ENCODE results near the gene ARMC2.
A peak's percentile ranks its signal among the peaks of the same experiment; 100 is the strongest.

ARMC2 gene

GRCh38 chr6:108998485-108998884 is 150.3 kb downstream of the ARMC2 start:
- Mint-ChIP-seq H3K9me3 (no peaks in the 10 kb centered on the region), H3K4me3 (no peak overlapping the region), H3K27ac (no peak overlapping the region), H3K36me3 (peaks cover 7 to 14% of the 10 kb centered on the region in 2 donors), H3K27me3 (no peaks in the 10 kb centered on the region), H3K4me1 (peaks cover 0 to 3% of the 10 kb centered on the region in 2 donors)
- ATAC-seq (replicated peaks) (no peak), DNase-seq (no peak)

DNA sequence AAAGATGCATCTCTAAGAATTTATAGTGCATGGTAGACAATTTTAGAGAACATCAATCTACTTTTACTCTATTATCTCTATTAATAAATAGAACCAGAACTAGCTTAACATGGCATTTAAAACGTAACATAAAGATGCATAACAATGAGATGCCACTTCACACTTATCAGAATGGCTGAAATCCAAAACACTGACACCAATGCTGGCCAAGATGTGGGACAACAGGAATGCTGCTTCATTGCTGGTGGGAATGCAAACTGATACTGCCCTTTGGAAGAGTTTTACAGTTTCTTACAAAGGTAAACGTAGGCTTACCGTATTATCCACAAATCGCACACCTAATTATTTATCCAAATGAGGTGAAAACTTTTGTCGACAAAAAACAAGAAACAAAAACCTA is 151.2 kb downstream of the ARMC2 start:
- no peak overlapping the region for H3K4me3 Mint-ChIP-seq
- peaks cover 7 to 14% of the 10 kb centered on the region in 2 donors for H3K36me3 Mint-ChIP-seq
- no peak for ATAC-seq (replicated peaks)
- no peak for DNase-seq
- H3K27ac Mint-ChIP-seq, result no peak overlapping the region
- H3K9me3 Mint-ChIP-seq, result no peaks in the 10 kb centered on the region
- peaks cover under 1 to 3% of the 10 kb centered on the region in 2 donors for H3K4me1 Mint-ChIP-seq
- H3K27me3 Mint-ChIP-seq, result no peaks in the 10 kb centered on the region

DNA sequence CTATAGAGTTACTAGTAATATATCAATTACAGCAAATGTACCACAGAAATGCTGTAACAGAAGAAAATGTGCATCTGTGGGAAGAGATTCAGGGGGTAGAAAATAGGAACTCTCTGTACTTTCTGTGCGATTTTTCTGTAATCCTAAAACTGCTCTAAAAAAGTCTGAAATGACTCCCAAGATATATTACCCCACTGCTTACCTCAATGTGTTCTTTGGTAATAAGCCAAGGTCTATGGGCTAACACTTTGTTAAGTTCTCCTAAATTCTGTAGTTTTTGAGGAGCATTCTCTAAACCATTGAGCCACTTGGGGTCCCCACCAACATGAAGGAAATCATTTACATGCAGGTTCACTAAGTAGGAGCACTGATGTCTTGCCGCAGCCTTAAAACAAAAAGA is 152.1 kb downstream of the ARMC2 start:
- peaks cover 5 to 14% of the 10 kb centered on the region in 2 donors for H3K36me3 Mint-ChIP-seq
- no peak overlapping the region for H3K4me3 Mint-ChIP-seq
- H3K9me3 Mint-ChIP-seq, result no peaks in the 10 kb centered on the region
- H3K4me1 Mint-ChIP-seq, result peaks cover 3 to 8% of the 10 kb centered on the region in 2 donors
- DNase-seq (no peak), ATAC-seq (replicated peaks) (no peak)
- H3K27ac Mint-ChIP-seq, result no peak overlapping the region
- H3K27me3 Mint-ChIP-seq, result no peaks in the 10 kb centered on the region

DNA sequence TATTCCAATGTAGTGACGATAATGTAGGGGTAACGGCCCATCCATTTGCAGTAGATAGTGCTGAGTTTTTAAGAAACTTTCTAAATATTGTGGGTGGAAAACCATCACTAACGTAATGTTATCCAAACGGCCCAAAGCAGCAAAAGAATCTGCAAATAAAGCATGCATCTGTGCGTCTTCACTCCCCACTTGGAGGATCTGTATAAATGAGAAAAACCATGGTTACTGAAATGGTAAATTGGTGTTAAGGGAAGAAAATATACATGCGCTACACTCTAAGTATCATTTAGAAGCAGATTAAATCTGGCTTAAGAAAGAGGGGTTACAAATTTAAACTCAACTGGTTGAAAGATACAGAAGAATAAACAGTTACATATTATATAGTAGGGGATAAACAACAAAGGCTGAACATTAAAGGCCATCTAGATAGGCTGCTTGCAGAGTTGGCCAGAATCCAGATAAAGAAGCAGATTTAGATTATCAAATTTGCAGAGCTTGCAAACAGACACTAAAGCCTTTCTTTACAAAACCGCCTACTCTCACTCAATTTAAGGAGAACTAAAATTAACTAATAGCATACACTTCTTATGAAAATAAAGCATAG is 153.2 kb downstream of the ARMC2 start:
- Mint-ChIP-seq H3K4me3 (no peak overlapping the region), H3K4me1 (peaks cover 3 to 9% of the 10 kb centered on the region in 2 donors), H3K27ac (peak overlapping the region; percentile 34), H3K27me3 (no peaks in the 10 kb centered on the region), H3K36me3 (peaks cover 5 to 14% of the 10 kb centered on the region in 2 donors), H3K9me3 (no peaks in the 10 kb centered on the region)
- ATAC-seq (replicated peaks), result no peak
- DNase-seq, result no peak

GRCh38 chr6:109002051-109002697 is 154.0 kb downstream of the ARMC2 start:
- Mint-ChIP-seq H3K4me1 (peaks cover 7 to 17% of the 10 kb centered on the region in 2 donors), H3K27me3 (no peaks in the 10 kb centered on the region), H3K9me3 (no peaks in the 10 kb centered on the region), H3K4me3 (no peak overlapping the region), H3K27ac (no peak overlapping the region), H3K36me3 (peaks cover 5 to 14% of the 10 kb centered on the region in 2 donors)
- no peak for DNase-seq
- ATAC-seq (replicated peaks), result no peak

GRCh38 chr6:109002882-109003281 is 154.7 kb downstream of the ARMC2 start:
- peaks cover 7 to 24% of the 10 kb centered on the region in 2 donors for H3K4me1 Mint-ChIP-seq
- H3K27ac Mint-ChIP-seq, result no peak overlapping the region
- no peak overlapping the region for H3K4me3 Mint-ChIP-seq
- DNase-seq (no peak), ATAC-seq (replicated peaks) (peak; percentile 44 to 54)
- H3K9me3 Mint-ChIP-seq, result no peaks in the 10 kb centered on the region
- peaks cover 5 to 14% of the 10 kb centered on the region in 2 donors for H3K36me3 Mint-ChIP-seq
- no peaks in the 10 kb centered on the region for H3K27me3 Mint-ChIP-seq

GRCh38 chr6:109006818-109007217 is 158.6 kb downstream of the ARMC2 start:
- no peak for DNase-seq
- no peak for ATAC-seq (replicated peaks)
- H3K4me1 Mint-ChIP-seq, result peaks cover 9 to 39% of the 10 kb centered on the region in 2 donors

GRCh38 chr6:109007521-109007920 is 159.3 kb downstream of the ARMC2 start:
- H3K36me3 Mint-ChIP-seq, result no peaks in the 10 kb centered on the region
- H3K27ac Mint-ChIP-seq, result no peak overlapping the region
- no peaks in the 10 kb centered on the region for H3K27me3 Mint-ChIP-seq
- DNase-seq (no peak), ATAC-seq (replicated peaks) (no peak)
- peak overlapping the region; percentile 69 to 95 for H3K4me3 Mint-ChIP-seq
- H3K9me3 Mint-ChIP-seq, result no peaks in the 10 kb centered on the region
- H3K4me1 Mint-ChIP-seq, result peaks cover 12 to 43% of the 10 kb centered on the region in 2 donors

More at GRCh38 chr6:109006818-109007217, 158.6 kb downstream of the ARMC2 start:
- H3K9me3 Mint-ChIP-seq, result no peaks in the 10 kb centered on the region
- no peaks in the 10 kb centered on the region for H3K27me3 Mint-ChIP-seq
- H3K36me3 Mint-ChIP-seq, result no peaks in the 10 kb centered on the region
- H3K27ac Mint-ChIP-seq, result peak overlapping the region; percentile 25
- H3K4me3 Mint-ChIP-seq, result no peak overlapping the region

DNA sequence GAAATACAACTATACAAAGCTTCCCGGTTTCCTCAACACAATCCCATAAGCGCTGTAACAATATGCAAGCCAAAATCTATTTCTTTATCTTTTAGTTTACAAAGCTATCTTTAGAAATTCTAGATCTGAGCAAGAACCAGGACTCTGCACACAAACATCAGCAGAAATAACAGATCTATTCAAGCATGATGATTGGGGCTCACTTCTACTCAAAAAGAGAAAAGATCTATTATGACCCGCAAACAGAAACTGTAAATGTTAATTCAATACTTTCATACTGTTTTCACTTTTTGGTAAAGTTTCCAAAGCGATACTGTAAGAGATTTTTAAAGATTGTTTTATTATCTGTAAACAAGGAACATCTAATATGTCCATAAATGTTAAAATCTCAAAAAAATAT is 159.8 kb downstream of the ARMC2 start:
- peak; percentile 41 to 53 for ATAC-seq (replicated peaks)
- Mint-ChIP-seq H3K27me3 (no peaks in the 10 kb centered on the region), H3K4me1 (peaks cover 16 to 49% of the 10 kb centered on the region in 2 donors)

DNA sequence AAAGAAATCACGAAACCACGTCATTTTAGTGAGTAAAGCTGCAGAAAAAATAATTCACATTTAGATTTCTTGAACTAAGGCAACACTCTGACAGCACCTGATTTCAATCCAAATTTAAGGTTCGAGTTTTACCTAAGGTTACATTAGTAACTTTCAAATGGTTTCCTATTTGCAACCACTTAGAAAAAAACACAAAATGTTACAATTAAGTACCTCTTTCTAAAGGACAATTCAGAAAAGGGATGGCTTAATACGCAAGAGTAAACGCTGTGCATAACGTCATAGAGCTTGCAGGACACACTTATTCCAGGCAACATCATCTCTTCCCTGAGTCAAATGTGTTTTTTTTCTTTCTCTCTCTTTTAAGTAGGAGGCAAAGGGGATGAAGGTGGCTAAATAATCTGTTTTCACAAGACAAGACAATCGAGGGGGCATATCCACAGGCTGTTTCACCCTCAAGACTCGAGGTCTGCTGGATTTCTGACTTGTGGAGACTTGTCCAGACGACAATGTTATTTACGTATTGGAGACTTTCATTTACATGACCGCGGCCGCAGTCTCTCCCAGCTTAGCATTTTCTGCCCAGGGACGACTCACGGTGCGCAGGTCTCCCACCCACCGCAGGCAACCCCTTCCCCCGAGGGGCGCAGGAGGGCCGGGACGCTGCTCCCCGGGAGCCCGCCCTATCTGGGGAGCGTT is 160.5 kb downstream of the ARMC2 start:
- no peaks in the 10 kb centered on the region for H3K36me3 Mint-ChIP-seq
- peak overlapping the region; percentile 89 for H3K27ac Mint-ChIP-seq
- peak; percentile 24 for DNase-seq
- H3K9me3 Mint-ChIP-seq, result no peaks in the 10 kb centered on the region
- H3K4me3 Mint-ChIP-seq, result peak overlapping the region; percentile 87 to 95
- no peaks in the 10 kb centered on the region for H3K27me3 Mint-ChIP-seq
- peak; percentile 40 to 42 for ATAC-seq (replicated peaks)
- H3K4me1 Mint-ChIP-seq, result peaks cover 20 to 55% of the 10 kb centered on the region in 2 donors

More for the DNA sequence above, 159.8 kb downstream of the ARMC2 start:
- H3K4me3 Mint-ChIP-seq, result peak overlapping the region; percentile 69 to 95
- H3K36me3 Mint-ChIP-seq, result no peaks in the 10 kb centered on the region
- peak overlapping the region; percentile 28 for H3K27ac Mint-ChIP-seq
- no peaks in the 10 kb centered on the region for H3K9me3 Mint-ChIP-seq
- DNase-seq, result no peak

DNA sequence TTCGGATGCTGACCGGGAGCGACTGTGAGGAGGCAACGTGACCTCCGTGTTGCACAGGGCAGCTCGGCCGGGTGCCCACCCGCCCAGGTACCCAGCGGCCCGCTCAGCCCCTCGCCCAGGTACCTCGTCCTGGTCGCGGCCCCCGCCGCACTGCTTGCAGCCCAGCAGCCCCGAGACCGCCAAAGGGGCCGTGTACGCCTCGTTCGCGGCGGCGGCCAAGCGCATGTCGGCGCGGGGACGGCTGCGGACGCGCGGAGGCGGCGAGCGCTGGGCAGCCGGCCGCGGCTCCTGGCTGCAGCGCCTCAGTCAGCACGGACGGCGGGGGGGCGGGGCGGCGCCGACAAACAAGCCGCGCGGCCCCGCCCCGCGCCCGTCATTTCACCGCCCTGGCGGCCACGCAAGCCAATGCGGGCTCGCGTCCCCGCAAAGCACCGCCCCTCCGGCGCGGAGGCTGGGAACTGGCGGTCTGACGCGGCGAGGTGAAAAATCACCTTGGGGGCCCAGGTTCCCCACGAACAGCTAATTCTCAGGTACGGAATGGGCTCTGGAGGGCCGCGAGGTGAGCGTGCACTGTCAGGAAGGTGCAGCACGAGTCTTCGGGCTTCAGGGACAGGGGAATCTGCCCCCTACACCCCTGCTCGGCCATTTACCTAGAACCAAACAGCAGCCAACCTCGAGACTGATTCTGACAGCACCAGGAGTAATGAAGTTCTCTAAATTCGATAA is 161.2 kb downstream of the ARMC2 start:
- H3K27me3 Mint-ChIP-seq, result no peaks in the 10 kb centered on the region
- DNase-seq, result peak; percentile 79
- peak overlapping the region; percentile 96 for H3K27ac Mint-ChIP-seq
- H3K36me3 Mint-ChIP-seq, result no peaks in the 10 kb centered on the region
- no peaks in the 10 kb centered on the region for H3K9me3 Mint-ChIP-seq
- H3K4me3 Mint-ChIP-seq, result peak overlapping the region; percentile 91 to 95
- peaks cover 21 to 62% of the 10 kb centered on the region in 2 donors for H3K4me1 Mint-ChIP-seq
- peak; percentile 89 to 94 for ATAC-seq (replicated peaks)

DNA sequence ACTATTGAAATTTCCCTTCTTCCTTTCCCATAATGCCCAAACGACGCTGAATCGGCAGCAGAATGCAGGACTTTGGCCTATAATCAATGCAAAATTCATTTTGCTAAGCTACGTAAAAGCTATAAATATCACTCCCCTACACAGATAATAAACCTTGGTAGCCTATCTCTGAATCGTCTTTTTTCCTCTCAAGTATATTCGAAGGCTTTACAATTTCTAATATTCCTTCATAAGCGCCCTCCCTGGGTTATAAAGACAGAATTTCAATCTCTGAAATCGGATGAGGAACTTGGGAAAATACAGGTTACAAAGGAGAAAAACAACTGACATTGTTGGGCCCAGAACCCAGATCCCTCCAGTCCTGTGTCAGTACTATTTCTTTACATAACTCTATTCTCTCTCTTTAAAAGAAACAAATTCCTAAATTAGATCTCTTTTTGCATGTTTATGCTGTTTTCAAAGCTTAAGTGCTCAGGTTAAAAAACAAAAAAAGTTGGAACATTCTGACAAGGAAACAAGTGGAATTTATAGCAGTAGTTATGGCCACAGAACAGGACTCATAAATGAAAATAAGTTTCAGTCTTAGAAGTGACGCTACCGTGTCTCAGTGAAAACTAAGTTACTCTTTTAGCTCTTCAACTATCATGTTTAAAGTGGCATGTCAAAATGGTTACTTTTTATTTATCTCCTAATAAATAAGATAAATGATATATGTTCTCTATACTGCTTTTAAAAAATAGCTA is 161.9 kb downstream of the ARMC2 start:
- H3K27me3 Mint-ChIP-seq, result no peaks in the 10 kb centered on the region
- H3K9me3 Mint-ChIP-seq, result no peaks in the 10 kb centered on the region
- H3K36me3 Mint-ChIP-seq, result no peaks in the 10 kb centered on the region
- peaks cover 25 to 62% of the 10 kb centered on the region in 2 donors for H3K4me1 Mint-ChIP-seq
- H3K4me3 Mint-ChIP-seq, result peak overlapping the region; percentile 91 to 95
- H3K27ac Mint-ChIP-seq, result peak overlapping the region; percentile 96
- no peak for DNase-seq
- ATAC-seq (replicated peaks), result peak in 1 of 2 donors; percentile 1

- no peaks in the 10 kb centered on the region for H3K36me3 Mint-ChIP-seq
- ATAC-seq (replicated peaks) (no peak), DNase-seq (no peak)
- no peak overlapping the region for H3K4me3 Mint-ChIP-seq
- H3K27ac Mint-ChIP-seq, result no peak overlapping the region
- no peaks in the 10 kb centered on the region for H3K27me3 Mint-ChIP-seq
- H3K9me3 Mint-ChIP-seq, result no peaks in the 10 kb centered on the region
- H3K4me1 Mint-ChIP-seq, result peaks cover 29 to 68% of the 10 kb centered on the region in 2 donors
These were observed 162.5 kb downstream of the ARMC2 start for GRCh38 chr6:109010705-109011102.

Measured in stimulated activated naive B cell treated with anti-CD40 and anti-IgM and Interleukin-4, amounts not matched to agents 10 μg/mL and 1 μg/mL and 100 μg/mL, for 72 hours (primary cell).